Neutrophil (primary cell): Measurements from ENCODE around the gene PRKCE.

ENCODE experiments used
- H3K27ac ChIP-seq: fragments of 200-600 bp; sonication (generic); 2 replicates; pipeline ENCODE4 v1.5.1; 2016; ENCODE audit warnings: mild to moderate bottlenecking, moderate library complexity
- H3K27me3 ChIP-seq: fragments of 200-600 bp; sonication (generic); 2 replicates; pipeline ENCODE4 v1.6.0; 2016; ENCODE audit warnings: mild to moderate bottlenecking
- H3K36me3 ChIP-seq: fragments of 200-600 bp; sonication (generic); 2 replicates; pipeline ENCODE4 v1.5.1; 2017
- H3K4me1 ChIP-seq, 2 experiments: fragments of 200-600 bp in 1 of 2; sonication (generic) in 1 of 2; 1 replicate in 1 of 2; 2 replicates in 1 of 2; pipeline versions ENCODE4 v1.5.1 to v1.6.1; 2013 to 2016; ENCODE audit warnings: low read depth in 1 of 2, low read length in 1 of 2, mild to moderate bottlenecking in 1 of 2, moderate library complexity in 1 of 2; ENCODE audit not compliant: control insufficient read depth in 1 of 2, insufficient read depth in 1 of 2
- H3K4me3 ChIP-seq, 2 experiments: fragments of 200-600 bp in 1 of 2; sonication (generic) in 1 of 2; 1 replicate in 1 of 2; 2 replicates in 1 of 2; pipeline ENCODE4 v1.5.1; 2013 to 2016; ENCODE audit warnings: low read depth in 1 of 2, low read length in 1 of 2, mild to moderate bottlenecking in 1 of 2, moderate library complexity in 1 of 2
- H3K9me3 ChIP-seq: fragments of 200-600 bp; sonication (generic); 2 replicates; pipeline ENCODE4 v1.5.1; 2016
- CTCF ChIP-seq: fragments of 200-600 bp; sonication (generic); IDR thresholded peaks from 2 replicates; pipeline ENCODE4 v1.5.1; 2016; ENCODE audit warnings: antibody characterized with exemption

PRKCE gene

GRCh38 chr2:45747363-45747762 lies 95.9 kb downstream of the PRKCE start:
- Histone ChIP-seq H3K27me3 (no peaks in the 10 kb centered on the region), H3K4me3 (no peak overlapping the region), H3K4me1 (no peaks in the 10 kb centered on the region), H3K9me3 (no peaks in the 10 kb centered on the region), H3K27ac (no peak overlapping the region), H3K36me3 (no peaks in the 10 kb centered on the region)
- no peak for TF ChIP-seq CTCF

- Histone ChIP-seq H3K27ac (no peak overlapping the region), H3K27me3 (no peaks in the 10 kb centered on the region), H3K4me3 (no peak overlapping the region), H3K9me3 (no peaks in the 10 kb centered on the region), H3K4me1 (no peaks in the 10 kb centered on the region), H3K36me3 (no peaks in the 10 kb centered on the region)
- TF ChIP-seq CTCF = no peak
These were observed 96.8 kb downstream of the PRKCE start for GRCh38 chr2:45748239-45748638.

GRCh38 chr2:45750001-45750400 lies 98.5 kb downstream of the PRKCE start:
- Histone ChIP-seq H3K9me3 (no peaks in the 10 kb centered on the region), H3K27ac (no peak overlapping the region), H3K36me3 (no peaks in the 10 kb centered on the region), H3K27me3 (no peaks in the 10 kb centered on the region), H3K4me3 (no peak overlapping the region), H3K4me1 (no peaks in the 10 kb centered on the region)
- TF ChIP-seq CTCF = no peak

- Histone ChIP-seq H3K27me3 (no peaks in the 10 kb centered on the region), H3K4me3 (no peak overlapping the region), H3K27ac (no peak overlapping the region), H3K4me1 (no peaks in the 10 kb centered on the region), H3K36me3 (no peaks in the 10 kb centered on the region), H3K9me3 (no peaks in the 10 kb centered on the region)
- TF ChIP-seq CTCF = no peak
These were observed 99.0 kb downstream of the PRKCE start for GRCh38 chr2:45750484-45750883.

- H3K4me1 ChIP-seq = no peaks in the 10 kb centered on the region
- H3K4me3 ChIP-seq = no peak overlapping the region
- H3K9me3 ChIP-seq = no peaks in the 10 kb centered on the region
- no peaks in the 10 kb centered on the region for H3K27me3 ChIP-seq
- TF ChIP-seq CTCF = no peak
- no peaks in the 10 kb centered on the region for H3K36me3 ChIP-seq
- H3K27ac ChIP-seq = no peak overlapping the region
These were observed 101.9 kb downstream of the PRKCE start for GRCh38 chr2:45753381-45753780.
